HG03457 (cell line): ENCODE data around the gene REEP3.

Source experiments
- ATAC-seq: cut with Tn5 transposase; IDR thresholded peaks from one replicate; pipeline ENCODE4 v1.9.1; 2021; ENCODE audit warnings: moderate number of reproducible peaks; ENCODE audit not compliant: unreplicated experiment

REEP3 gene

DNA sequence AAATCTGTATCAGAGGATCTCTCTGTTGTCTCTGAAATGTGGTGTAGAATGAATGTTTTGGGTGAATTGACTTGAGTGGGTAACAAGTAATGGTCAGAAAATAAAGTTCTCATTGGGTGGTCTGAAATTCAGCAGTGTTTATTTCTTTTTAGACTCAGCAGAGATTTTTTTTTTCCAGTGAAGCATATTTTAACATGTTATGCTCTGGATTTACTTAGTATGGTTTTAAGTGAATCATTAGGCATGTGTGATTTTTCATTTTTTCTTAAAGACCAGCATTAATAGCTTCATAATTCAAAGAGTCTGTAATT is 63.5 kb downstream of the REEP3 start:
- ATAC-seq, result no peak

GRCh38 chr10:63585041-63585440 is 63.8 kb downstream of the REEP3 start:
- ATAC-seq, result no peak

DNA sequence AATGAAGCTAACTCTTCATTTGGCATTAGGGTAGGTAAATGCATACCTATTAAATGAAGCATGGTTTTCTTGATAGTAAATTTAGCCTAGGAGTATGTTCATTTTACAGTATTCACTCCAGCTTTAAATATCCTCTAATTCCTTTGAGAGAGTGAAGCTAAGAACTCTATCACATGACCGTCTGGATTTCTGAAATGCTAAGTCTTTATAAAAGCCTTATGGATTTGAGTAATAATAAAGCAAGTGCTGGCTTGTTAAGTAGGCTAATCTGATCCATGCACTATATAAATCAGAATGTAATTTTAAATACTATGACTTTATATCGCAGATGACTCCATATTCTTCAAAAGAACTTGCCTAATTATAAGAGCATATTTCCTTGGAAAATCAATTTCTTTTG is 64.8 kb downstream of the REEP3 start:
- ATAC-seq, result no peak

DNA sequence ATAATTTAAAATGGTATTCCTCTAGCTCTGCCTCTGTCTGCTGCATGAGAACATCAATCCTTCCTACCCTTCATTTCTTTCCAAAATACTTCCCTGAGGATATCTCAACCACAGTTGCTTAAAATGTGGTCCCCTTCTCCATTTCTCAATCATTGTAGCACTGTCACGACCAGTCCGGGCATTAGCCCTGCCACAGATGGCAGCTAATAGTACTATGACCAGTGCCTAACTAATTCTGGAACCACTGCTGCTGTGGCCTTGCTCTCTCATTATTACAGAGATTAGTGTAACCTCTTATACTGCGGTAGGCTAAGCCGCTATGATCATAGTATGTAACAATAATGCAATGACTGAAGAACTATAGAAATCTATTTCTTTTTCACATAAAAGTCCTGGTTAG is 66.0 kb downstream of the REEP3 start:
- ATAC-seq, result no peak

DNA sequence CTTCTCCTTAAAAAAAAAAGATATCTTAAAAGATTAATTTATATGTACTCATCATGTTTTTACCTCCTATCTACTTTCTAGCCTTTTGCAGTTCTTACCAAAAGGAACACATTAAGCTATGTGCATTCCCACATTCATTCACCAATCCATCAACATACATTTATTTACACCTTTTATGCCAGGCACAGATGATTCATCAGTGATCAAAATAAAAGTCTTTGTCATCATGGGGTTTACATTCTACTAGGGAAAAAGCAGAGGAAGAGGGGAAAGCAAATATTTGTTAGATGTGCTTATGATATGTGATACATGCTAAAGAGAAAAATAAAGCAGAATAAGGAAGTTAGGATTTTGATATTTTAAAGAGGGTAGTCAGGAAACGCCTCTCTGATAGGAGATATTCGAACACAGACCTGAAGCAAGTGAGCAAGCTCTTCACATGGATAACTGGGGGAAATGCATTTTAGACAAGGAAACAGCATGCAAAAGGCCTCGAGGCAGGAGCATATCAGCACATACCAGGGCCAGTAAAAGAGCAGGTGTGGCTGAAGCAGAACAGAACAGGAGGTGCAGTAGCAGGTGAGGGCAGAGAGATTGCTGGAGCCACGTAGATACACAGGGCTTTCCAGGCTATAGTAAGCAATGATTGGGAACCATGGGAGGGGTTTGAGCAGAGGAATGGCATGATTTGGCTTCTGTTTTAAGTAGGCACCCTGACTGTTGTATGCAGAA is 67.4 kb downstream of the REEP3 start:
- ATAC-seq, result no peak

DNA sequence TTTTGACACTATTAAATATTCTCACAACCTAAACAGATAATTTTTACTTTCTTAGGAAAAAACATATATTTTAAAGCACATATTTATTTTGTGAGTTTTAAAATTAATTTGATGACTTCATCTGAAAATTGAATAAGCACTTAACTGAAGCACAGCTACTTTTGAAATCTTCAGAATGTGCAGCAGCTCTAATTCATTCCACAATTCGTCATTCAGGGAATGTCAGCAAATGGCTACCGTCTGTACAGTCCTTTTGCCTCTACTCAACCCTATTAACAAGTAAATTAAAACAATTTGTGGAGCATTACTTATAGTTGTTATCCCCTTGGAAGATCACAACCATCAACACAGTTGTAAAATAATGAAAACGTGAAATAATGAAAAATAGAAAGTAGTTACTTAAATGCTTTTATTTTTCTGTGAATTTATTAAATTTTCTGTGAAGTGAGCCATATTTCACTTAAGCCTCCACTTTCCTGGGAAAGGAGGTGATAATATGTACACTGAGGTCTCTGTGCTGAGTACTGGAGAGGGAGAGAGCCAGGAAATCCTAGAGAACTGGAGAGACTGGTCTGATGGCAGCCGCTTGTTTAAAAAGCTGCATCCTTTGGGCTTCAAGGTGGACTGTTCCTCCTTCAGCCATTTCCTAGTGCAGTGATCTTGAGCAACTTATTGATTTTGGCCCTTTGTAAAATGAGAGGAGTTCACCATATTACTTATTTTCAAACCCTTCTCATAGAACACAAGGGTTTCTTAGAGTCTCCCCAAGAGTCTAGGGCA is 70.6 kb downstream of the REEP3 start:
- no peak for ATAC-seq

DNA sequence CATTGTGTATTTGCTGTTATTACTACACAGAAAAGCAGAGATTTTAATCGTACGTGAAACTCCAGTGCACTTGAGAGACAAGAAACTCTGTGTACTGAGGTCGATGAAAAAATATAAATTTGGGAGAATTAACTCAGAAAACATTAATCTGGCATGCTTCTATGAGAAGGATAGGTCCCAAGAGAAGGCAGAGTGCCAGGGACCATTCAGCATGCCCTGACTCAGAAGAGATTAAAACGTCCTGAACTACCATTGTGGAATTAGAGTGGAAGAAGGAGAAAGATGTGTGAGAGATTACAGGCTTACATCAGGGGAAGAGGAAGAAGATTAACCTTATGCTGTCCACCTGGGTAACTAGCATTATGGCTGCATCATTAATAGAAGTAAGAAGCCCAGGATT is 72.4 kb downstream of the REEP3 start:
- no peak for ATAC-seq

GRCh38 chr10:63595072-63595471 is 73.9 kb downstream of the REEP3 start:
- ATAC-seq, result no peak

- ATAC-seq, result no peak
These were observed 75.7 kb downstream of the REEP3 start for GRCh38 chr10:63596924-63597323.

DNA sequence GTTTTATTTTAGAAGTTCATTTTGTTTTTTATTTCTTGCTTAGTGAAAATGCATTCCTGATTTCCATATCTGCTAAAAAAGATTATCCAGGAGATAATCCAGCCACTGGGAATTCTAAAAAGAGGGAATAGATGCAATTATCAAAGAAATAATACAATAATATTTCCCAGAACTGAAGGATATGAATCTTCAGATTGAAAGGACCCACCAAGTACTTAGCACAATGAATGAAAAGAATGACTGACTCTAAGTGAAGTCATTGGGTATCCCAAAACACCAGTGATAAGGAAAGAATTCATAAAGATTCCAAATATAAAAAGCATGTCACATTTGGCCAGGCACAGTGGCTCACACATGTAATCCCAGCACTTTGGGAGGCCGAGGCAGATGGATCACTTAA is 79.3 kb downstream of the REEP3 start:
- ATAC-seq, result no peak

DNA sequence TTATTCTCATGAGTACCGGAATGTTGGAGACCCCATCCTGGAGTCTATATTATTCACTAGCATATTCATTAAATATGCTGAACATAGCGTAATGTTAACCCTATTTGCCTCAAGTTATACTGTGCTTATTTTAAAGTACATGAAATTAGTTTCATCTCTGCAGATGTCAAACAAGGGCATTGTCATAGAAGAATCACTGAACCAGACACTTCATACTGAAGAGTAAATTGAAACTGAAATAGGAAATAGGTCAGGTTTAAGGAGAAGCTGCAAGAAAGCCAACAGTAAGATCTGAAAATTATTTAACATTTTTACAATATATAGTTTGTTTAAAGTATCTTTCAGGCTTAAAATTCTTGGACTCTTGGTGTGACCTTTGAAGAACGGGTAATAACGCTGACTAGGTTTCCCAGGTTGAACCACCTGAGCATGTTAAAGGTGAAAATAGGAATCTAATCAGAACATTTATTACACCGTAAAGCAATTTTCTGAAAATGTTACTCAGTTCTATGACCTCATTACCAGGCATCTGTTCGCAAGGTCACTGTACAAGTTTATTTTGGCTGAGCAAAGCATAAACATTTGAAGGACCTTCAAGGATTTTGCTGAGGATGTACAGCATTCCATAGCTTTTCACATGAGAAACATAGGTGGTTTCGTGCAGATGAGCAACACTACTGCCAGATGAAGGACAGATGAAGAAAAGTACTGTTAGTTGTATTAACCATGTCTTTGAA is 82.7 kb downstream of the REEP3 start:
- no peak for ATAC-seq

- ATAC-seq, result no peak
These were observed 84.2 kb downstream of the REEP3 start for GRCh38 chr10:63605197-63605967.

DNA sequence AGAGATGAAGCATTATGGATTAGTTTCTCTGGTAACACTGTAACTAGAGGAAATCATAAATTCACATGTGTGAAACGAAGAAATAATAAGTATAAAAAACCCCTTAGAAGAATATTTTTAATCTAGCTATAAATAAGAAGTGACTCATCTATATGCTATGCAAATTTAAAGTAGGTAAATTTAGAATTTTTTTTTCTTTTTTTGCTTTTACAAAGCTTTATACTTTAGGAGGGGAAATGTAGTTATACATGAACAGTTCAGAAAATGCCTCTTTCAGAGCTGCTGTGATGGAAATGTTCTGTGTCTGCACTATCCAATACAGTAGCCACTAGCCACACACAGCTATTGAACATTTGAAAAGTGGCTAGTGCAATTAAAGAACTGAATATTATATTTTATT is 87.3 kb downstream of the REEP3 start:
- ATAC-seq, result no peak

DNA sequence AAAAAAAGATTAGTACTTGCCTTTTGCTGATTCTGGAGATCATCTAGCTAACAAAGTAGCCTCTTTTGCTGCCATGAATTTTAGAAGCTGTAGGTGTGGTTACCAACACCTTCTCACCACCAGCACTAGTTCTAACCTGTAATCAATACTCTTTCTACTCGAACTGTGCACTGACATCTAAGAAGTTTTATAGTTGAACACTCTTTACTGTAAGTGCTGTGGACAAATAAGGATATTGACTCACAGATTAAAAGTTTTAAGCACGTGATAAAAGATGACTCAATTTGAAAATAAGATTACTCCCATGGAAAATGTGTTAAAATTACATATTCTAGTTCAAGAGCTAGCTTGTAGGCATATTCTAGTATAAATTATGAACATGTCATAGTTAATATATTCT is 89.9 kb downstream of the REEP3 start:
- no peak for ATAC-seq

DNA sequence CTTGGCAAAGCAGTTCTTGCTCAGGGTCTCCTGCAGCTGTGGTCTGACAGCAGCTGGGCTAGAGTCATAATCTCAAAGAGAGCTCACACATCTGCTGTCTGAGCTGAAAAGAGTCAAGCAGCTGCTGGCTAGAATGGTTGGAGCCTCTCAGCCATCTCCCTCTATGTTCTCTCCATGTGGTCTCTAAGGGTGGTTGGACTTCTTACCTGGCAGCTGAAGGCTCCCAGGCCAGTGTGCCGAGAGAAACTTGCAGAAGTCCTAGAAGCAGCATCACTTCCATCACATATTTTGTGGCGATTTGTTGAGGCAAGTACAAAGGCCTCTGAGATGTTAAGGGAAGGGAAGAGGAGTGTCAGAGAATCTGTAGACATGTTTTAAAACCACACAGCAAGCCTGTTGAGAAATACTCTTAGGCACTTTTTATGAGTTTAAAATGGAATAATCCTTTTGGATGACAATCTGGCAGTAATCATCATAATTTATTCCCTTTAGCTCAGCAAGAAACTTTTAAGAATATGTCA is 93.2 kb downstream of the REEP3 start:
- no peak for ATAC-seq

- no peak for ATAC-seq
These were observed 97.4 kb downstream of the REEP3 start for GRCh38 chr10:63618552-63618951.

- ATAC-seq, result no peak
These were observed 98.2 kb downstream of the REEP3 start for GRCh38 chr10:63619426-63619825.

DNA sequence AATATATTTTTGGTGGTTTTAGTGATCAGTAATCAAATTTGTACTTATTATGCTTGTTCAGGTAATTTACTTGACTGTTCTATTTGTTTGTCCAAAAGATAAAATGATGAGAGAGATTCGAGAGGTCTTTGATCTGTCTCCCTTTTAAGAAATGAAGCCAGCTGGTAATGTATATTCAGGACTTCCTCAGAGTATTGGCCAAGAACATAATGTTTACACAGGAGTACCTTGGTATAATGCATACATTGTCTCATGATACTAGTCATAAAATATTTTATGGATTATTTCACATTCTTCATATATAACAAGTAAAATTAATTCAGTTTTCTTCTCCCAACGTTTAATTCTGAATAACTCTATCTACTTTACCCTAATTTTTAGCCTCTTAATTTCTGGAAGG is 100.9 kb downstream of the REEP3 start:
- no peak for ATAC-seq

- no peak for ATAC-seq
These were observed 103.5 kb downstream of the REEP3 start for GRCh38 chr10:63624701-63625100.

DNA sequence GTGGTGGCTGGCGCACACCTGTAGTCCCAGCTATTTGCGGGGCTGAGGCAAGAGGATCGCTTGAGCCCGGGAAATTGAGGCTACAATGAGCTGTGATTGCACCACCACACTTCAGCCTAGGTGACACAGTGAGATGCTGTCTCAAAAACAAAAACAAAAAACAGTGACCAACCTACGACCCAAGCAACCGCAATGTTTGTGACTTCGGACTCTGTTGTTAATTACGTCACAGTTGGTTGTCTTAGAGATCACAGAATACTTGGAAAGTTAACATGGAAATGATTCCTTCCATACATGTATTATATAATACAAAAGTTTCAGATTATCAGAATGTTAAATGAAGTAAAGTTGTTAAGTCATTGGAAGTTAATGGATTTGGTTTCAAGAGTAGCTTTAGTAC is 106.2 kb downstream of the REEP3 start:
- no peak for ATAC-seq

DNA sequence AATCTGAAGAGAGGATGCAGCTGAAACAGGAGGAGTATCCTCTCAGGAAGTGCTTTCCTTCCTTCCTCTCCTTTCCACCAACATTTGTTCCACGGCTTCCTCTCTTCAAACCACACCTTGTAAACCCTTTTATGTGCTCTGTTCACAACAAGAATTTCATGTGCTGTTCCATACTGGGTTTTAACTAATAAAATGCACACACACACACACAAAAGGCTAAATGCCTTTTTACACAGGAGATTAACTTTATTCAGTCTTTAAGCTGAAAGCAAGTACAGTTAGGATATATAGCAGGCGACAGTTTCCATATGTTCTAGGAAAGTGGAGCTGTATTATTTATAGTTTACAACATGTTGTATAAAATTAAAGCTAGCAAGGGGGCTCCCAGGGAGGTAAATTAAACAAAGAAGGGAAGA is 106.7 kb downstream of the REEP3 start:
- ATAC-seq, result no peak
